B cell (primary cell): ENCODE results near the gene TRIM15. TPM values are rescaled to one million over a fixed set of nuclear protein-coding genes. Genes with fewer than 3 reads are reported as not detected.

ENCODE experiments used
- ATAC-seq: fragments of 200-7000 bp; cut with Tn5 transposase; one replicate; pipeline ENCODE4 v1.10.0; 2021; ENCODE audit warnings: low read depth, mild to moderate bottlenecking, moderate number of reproducible peaks, moderate library complexity
- CTCF ChIA-PET: fragments of 350-600 bp; sonication (Branson Sonifier 250); formaldehyde crosslinking; loops from one replicate; lab custom pipeline; 2021; ENCODE audit warnings: antibody characterized with exemption, inconsistent platforms; lab: Charles Lee
- POLR2A ChIA-PET: fragments of 350-600 bp; sonication (Branson Sonifier 250); formaldehyde crosslinking; loops from one replicate; lab custom pipeline; 2021; ENCODE audit warnings: antibody characterized with exemption; lab: Charles Lee
- DNase-seq: peaks from one replicate; pipeline ENCODE4 v3.0.0; 2013
- H2AFZ ChIP-seq: 2 replicates; pipeline ENCODE4 v1.6.1; 2012; ENCODE audit warnings: mild to moderate bottlenecking, low read depth, low read length; ENCODE audit not compliant: insufficient read depth, poor library complexity, severe bottlenecking
- H3K27ac ChIP-seq, 2 donors: 1 replicate in 1 of 2; 2 replicates in 1 of 2; pipeline ENCODE4 v1.5.1; 2012 to 2013; ENCODE audit warnings: low read length in 2 of 2, mild to moderate bottlenecking in 2 of 2, moderate library complexity in 1 of 2
- H3K27me3 ChIP-seq, 4 experiments: fragments of 200-600 bp in 1 of 4; sonication (generic) in 1 of 4; replicated peaks in 1 of 4; 1 replicate in 2 of 4; 2 replicates in 2 of 4; pipeline versions ENCODE4 v1.6.1 to v1.7.0; 2013 to 2016; ENCODE audit warnings: low read length in 3 of 4, mild to moderate bottlenecking in 2 of 4, mixed read lengths in 1 of 4, moderate library complexity in 1 of 4; ENCODE audit not compliant: insufficient read depth in 4 of 4, control insufficient read depth in 3 of 4; ENCODE audit errors: control extremely low read depth in 1 of 4
- H3K36me3 ChIP-seq, 2 experiments: replicated peaks in 1 of 2; 1 replicate in 1 of 2; 2 replicates in 1 of 2; pipeline versions ENCODE4 v1.6.1 to v1.7.1; 2013; ENCODE audit warnings: low read length in 1 of 2; ENCODE audit not compliant: insufficient read depth in 2 of 2, control insufficient read depth in 1 of 2; ENCODE audit errors: control extremely low read depth in 1 of 2, extremely low read depth in 1 of 2
- H3K4me1 ChIP-seq, 2 donors: fragments of 200-600 bp in 1 of 2; sonication (generic) in 1 of 2; 1 replicate in 1 of 2; 2 replicates in 1 of 2; pipeline versions ENCODE4 v1.5.1 to v1.6.1; 2013 to 2017; ENCODE audit warnings: low read length in 2 of 2; ENCODE audit not compliant: control insufficient read depth in 2 of 2, insufficient read depth in 2 of 2
- H3K4me2 ChIP-seq: replicated peaks from 2 replicates; pipeline ENCODE3; 2012; ENCODE audit warnings: mild to moderate bottlenecking, low read depth, low read length; ENCODE audit not compliant: poor library complexity, severe bottlenecking
- H3K4me3 ChIP-seq, 5 experiments: fragments of 200-600 bp in 1 of 5; sonication (generic) in 1 of 5; 1 replicate in 3 of 5; 2 replicates in 2 of 5; pipeline versions ENCODE4 v1.5.1 to v1.7.0; 2011 to 2016; ENCODE audit warnings: low read length in 4 of 5, mild to moderate bottlenecking in 4 of 5, low read depth in 2 of 5, control low read depth in 1 of 5, moderate library complexity in 1 of 5; ENCODE audit not compliant: insufficient read depth in 1 of 5; ENCODE audit errors: control extremely low read depth in 1 of 5, extremely low read depth in 1 of 5
- H3K79me2 ChIP-seq: fragments of 200-600 bp; sonication (generic); one replicate; pipeline ENCODE4 v1.6.0; 2016; ENCODE audit warnings: low read length; ENCODE audit not compliant: control insufficient read depth, insufficient read depth
- H3K9ac ChIP-seq: fragments of 200-600 bp; sonication (generic); 2 replicates; pipeline ENCODE4 v1.6.1; 2017; ENCODE audit warnings: mild to moderate bottlenecking, low read length, moderate library complexity
- H3K9me3 ChIP-seq, 3 donors: one replicate each; pipeline versions ENCODE4 v1.6.1 to v1.7.1; 2013; ENCODE audit warnings: low read length in 2 of 3; ENCODE audit not compliant: control insufficient read depth in 2 of 3, insufficient read depth in 1 of 3; ENCODE audit errors: control extremely low read depth in 1 of 3
- H4K20me1 ChIP-seq: 2 replicates; pipeline ENCODE4 v1.6.0; 2012; ENCODE audit warnings: mild to moderate bottlenecking, low read length; ENCODE audit not compliant: insufficient read depth, control insufficient read depth, poor library complexity, severe bottlenecking
- H3K27ac Mint-ChIP-seq: one replicate; pipeline ENCODE4 v1.8.0; 2021; ENCODE audit warnings: mixed read lengths
- H3K27me3 Mint-ChIP-seq: one replicate; pipeline ENCODE4 v1.8.0; 2021; ENCODE audit warnings: mixed read lengths
- H3K4me1 Mint-ChIP-seq: one replicate; pipeline ENCODE4 v1.8.0; 2021; ENCODE audit warnings: mixed read lengths
- H3K4me3 Mint-ChIP-seq: one replicate; pipeline ENCODE4 v1.8.0; 2021; ENCODE audit warnings: mixed read lengths
- H3K9me3 Mint-ChIP-seq: one replicate; pipeline ENCODE4 v1.8.0; 2022; ENCODE audit warnings: mixed read lengths; ENCODE audit not compliant: insufficient read depth
- CTCF ChIP-seq: fragments of 200-600 bp; IDR thresholded peaks from one replicate; pipeline ENCODE4 v1.8.0; 2022; ENCODE audit warnings: antibody characterized with exemption, mild to moderate bottlenecking
- EZH2 ChIP-seq: IDR thresholded peaks from 2 replicates; pipeline ENCODE4 v1.6.1; 2012; ENCODE audit warnings: borderline replicate concordance, low read depth, mild to moderate bottlenecking, moderate library complexity, low read length; ENCODE audit not compliant: insufficient read depth, poor library complexity, severe bottlenecking
- WGBS: methylation state at CpG from one replicate; pipeline ENCODE4 v1.1.5; 2013; ENCODE audit warnings: missing lambda C conversion rate; ENCODE audit not compliant: insufficient coverage; 5-methylcytosine and 5-hydroxymethylcytosine counted together
- intact Hi-C: fragments of 100-400 bp; cut with micrococcal nuclease; formaldehyde crosslinking; loops from one replicate; pipeline ENCODE4 v1.10.0; 2022
- polyA plus RNA-seq: library from polyadenylated mRNA; depleted of rRNA; stranded (reverse); fragments of >200 nt; gene quantifications from 2 replicates; pipeline ENCODE4 v1.2.3, GENCODE V29; 2012
- total RNA-seq, 2 donors: library from RNA; stranded (reverse); fragments of 120-200 nt in 1 of 2; gene quantifications; 1 replicate in 1 of 2; 2 replicates in 1 of 2; pipeline versions ENCODE4 v1.2.3 to v1.2.4, GENCODE V29; 2013 to 2022

Gene TRIM15
- total and polyA plus RNA-seq, 2 donors (not counting 1 experiment from before 2014, with no cell fraction given): not detected

GRCh38 chr6:30129265-30130178 is 33.8 kb upstream of the TRIM15 start:
- no peak overlapping the region for H3K4me2 ChIP-seq
- intact Hi-C loops: loop anchor here (10.0 kb wide), 1 partner anchor 115 kb away; no protein-coding TSS in a partner anchor
- no peaks in the 10 kb centered on the region for H3K36me3 ChIP-seq
- ATAC-seq (no peak), DNase-seq (no peak)
- TF ChIP-seq CTCF (no peak), EZH2 (no peak)
- H3K27ac ChIP-seq: no peak overlapping the region
- Mint-ChIP-seq H3K27me3 (peaks cover 62% of the 10 kb centered on the region), H3K4me1 (peaks cover 12% of the 10 kb centered on the region), H3K9me3 (no peaks in the 10 kb centered on the region), H3K27ac (no peak overlapping the region), H3K4me3 (no peak overlapping the region)
- H3K4me1 ChIP-seq: peaks cover 13 to 18% of the 10 kb centered on the region in 2 donors
- H3K4me3 ChIP-seq: no peak overlapping the region
- H3K9ac ChIP-seq: no peak overlapping the region
- H4K20me1 ChIP-seq: no peaks in the 10 kb centered on the region
- peaks cover 0 to 47% (median 41%) of the 10 kb centered on the region in 4 experiments for H3K27me3 ChIP-seq
- no peaks in the 10 kb centered on the region for H3K79me2 ChIP-seq
- peaks cover 0 to 6% (median 0%) of the 10 kb centered on the region in 3 donors for H3K9me3 ChIP-seq
- 86% methylated on average over 1 of the region's 10 CpGs for WGBS
- ChIA-PET POLR2A (interaction anchor here (1.7 kb wide), 1 partner anchor 26 kb away, joined by 7 read pairs; no protein-coding TSS in a partner anchor), CTCF (interaction anchor here (0.6 to 6.7 kb wide), 8 partner anchors 21 to 287 kb away, joined by 3 to 194 read pairs (median 4); no protein-coding TSS in a partner anchor)
- no peak overlapping the region for H2AFZ ChIP-seq
